IMR-90 (cell line): ENCODE measurements around the gene CAPN9. TPM values are rescaled to one million over a fixed set of nuclear protein-coding genes. Genes with fewer than 3 reads are reported as not detected.

Experiments used
- ATAC-seq: fragments of 200-7000 bp; cut with Tn5 transposase; 2 replicates; pipeline ENCODE4 v1.9.1; 2020; ENCODE audit warnings: low read depth, mild to moderate bottlenecking, moderate library complexity
- BruUV-seq: library from RNA; stranded (reverse); fragments of 400-500 nt; replicated peaks from 2 replicates; lab custom pipeline; 2021; lab: Mats Ljungman, UMichigan
- CTCF ChIA-PET: fragments of 300-600 bp; formaldehyde crosslinking; extraction: SDS; loops from one replicate; lab custom pipeline; 2021; ENCODE audit warnings: antibody characterized with exemption; lab: Yijun Ruan, JAX
- POLR2A ChIA-PET: fragments of 300-600 bp; sonication (Branson Sonifier 250); formaldehyde crosslinking; loops from one replicate; lab custom pipeline; 2022; ENCODE audit warnings: antibody characterized with exemption; ENCODE audit not compliant: unreplicated experiment; lab: Charles Lee
- DNase-seq: peaks from one replicate; pipeline ENCODE4 v3.0.0; 2013
- H2AFZ ChIP-seq: replicated peaks from 2 replicates; pipeline ENCODE3; 2013; ENCODE audit warnings: low read length, mild to moderate bottlenecking; ENCODE audit not compliant: poor library complexity
- H2AK5ac ChIP-seq: 2 replicates; pipeline ENCODE4 v1.6.1; 2013; ENCODE audit warnings: low read depth, low read length, inconsistent platforms
- H2AK9ac ChIP-seq: replicated peaks from 2 replicates; pipeline ENCODE3; 2013; ENCODE audit warnings: mild to moderate bottlenecking, low read depth, low read length, moderate library complexity; ENCODE audit not compliant: poor library complexity
- H2BK120ac ChIP-seq: 2 replicates; pipeline ENCODE4 v1.6.1; 2013; ENCODE audit warnings: low read depth, low read length, inconsistent platforms
- H2BK15ac ChIP-seq: 3 replicates; pipeline ENCODE4 v1.6.1; 2013; ENCODE audit warnings: low read depth, low read length, inconsistent platforms
- H2BK20ac ChIP-seq: 2 replicates; pipeline ENCODE4 v1.6.1; 2013; ENCODE audit warnings: low read depth, mild to moderate bottlenecking, inconsistent platforms, low read length, moderate library complexity
- H2BK5ac ChIP-seq: 2 replicates; pipeline ENCODE4 v1.6.1; 2013; ENCODE audit warnings: mild to moderate bottlenecking, low read depth, low read length, inconsistent platforms; ENCODE audit not compliant: poor library complexity, severe bottlenecking
- H3K14ac ChIP-seq: replicated peaks from 2 replicates; pipeline ENCODE4 v1.6.1; 2013; ENCODE audit warnings: low read depth, low read length, inconsistent platforms
- H3K18ac ChIP-seq: 2 replicates; pipeline ENCODE4 v1.6.1; 2013; ENCODE audit warnings: low read depth, low read length, control low read depth
- H3K23ac ChIP-seq: 2 replicates; pipeline ENCODE4 v1.6.1; 2013; ENCODE audit warnings: low read depth, low read length, inconsistent platforms
- H3K27ac ChIP-seq: 2 replicates; pipeline ENCODE4 v1.5.1; 2013; ENCODE audit warnings: mild to moderate bottlenecking, control low read depth, low read length; ENCODE audit not compliant: insufficient read depth
- H3K27me3 ChIP-seq: 2 replicates; pipeline ENCODE4 v1.6.1; 2013; ENCODE audit warnings: low read length; ENCODE audit not compliant: control insufficient read depth, insufficient read depth
- H3K36me3 ChIP-seq: 2 replicates; pipeline ENCODE4 v1.6.1; 2013; ENCODE audit warnings: low read length, mixed read lengths; ENCODE audit not compliant: control insufficient read depth, insufficient read depth
- H3K4ac ChIP-seq: 2 replicates; pipeline ENCODE4 v1.6.1; 2013; ENCODE audit warnings: low read depth, low read length, inconsistent platforms
- H3K4me1 ChIP-seq: 2 replicates; pipeline ENCODE4 v1.6.1; 2013; ENCODE audit warnings: low read length, mixed read lengths; ENCODE audit not compliant: control insufficient read depth, insufficient read depth
- H3K4me2 ChIP-seq: 2 replicates; pipeline ENCODE4 v1.6.1; 2013; ENCODE audit warnings: low read depth, mild to moderate bottlenecking, control low read depth, low read length, moderate library complexity
- H3K4me3 ChIP-seq: 2 replicates; pipeline ENCODE4 v1.5.1; 2013; ENCODE audit warnings: low read depth, mild to moderate bottlenecking, control low read depth, low read length, moderate library complexity; ENCODE audit not compliant: insufficient read depth
- H3K56ac ChIP-seq: 2 replicates; pipeline ENCODE4 v1.6.1; 2013; ENCODE audit warnings: low read length, inconsistent platforms; ENCODE audit not compliant: insufficient read depth; ENCODE audit errors: extremely low read depth
- H3K79me1 ChIP-seq, 2 experiments: 2 replicates each; pipeline ENCODE4 v1.6.1; 2013; ENCODE audit warnings: low read length in 2 of 2, inconsistent platforms in 1 of 2, low read depth in 1 of 2
- H3K9ac ChIP-seq: 2 replicates; pipeline ENCODE4 v1.6.1; 2013; ENCODE audit warnings: low read depth, low read length, control low read depth
- H3K9me1 ChIP-seq: 2 replicates; pipeline ENCODE4 v1.6.1; 2013; ENCODE audit warnings: low read length, inconsistent platforms; ENCODE audit not compliant: insufficient read depth
- H3K9me3 ChIP-seq: 2 replicates; pipeline ENCODE4 v1.6.1; 2013; ENCODE audit warnings: low read length; ENCODE audit not compliant: control insufficient read depth, insufficient read depth
- H4K20me1 ChIP-seq: 2 replicates; pipeline ENCODE4 v1.6.1; 2013; ENCODE audit warnings: low read length, inconsistent platforms; ENCODE audit not compliant: insufficient read depth
- H4K5ac ChIP-seq: 2 replicates; pipeline ENCODE4 v1.6.1; 2013; ENCODE audit warnings: mild to moderate bottlenecking, low read depth, low read length, control low read depth
- H4K8ac ChIP-seq, 2 experiments: 2 replicates each; pipeline ENCODE4 v1.6.1; 2013; ENCODE audit warnings: low read depth in 2 of 2, low read length in 2 of 2, control low read depth in 1 of 2, inconsistent platforms in 1 of 2
- H4K91ac ChIP-seq: 2 replicates; pipeline ENCODE4 v1.6.1; 2013; ENCODE audit warnings: low read depth, low read length, inconsistent platforms; ENCODE audit not compliant: insufficient read depth
- CEBPB ChIP-seq: IDR thresholded peaks from 2 replicates; pipeline ENCODE4 v1.6.1; 2012; ENCODE audit warnings: low read depth, low read length, improper control_type of control experiment
- CHD1 ChIP-seq: IDR thresholded peaks from 2 replicates; pipeline ENCODE4 v1.6.1; 2012; ENCODE audit warnings: low read depth, low read length, improper control_type of control experiment
- ELK1 ChIP-seq: fragments of 150-350 bp; IDR thresholded peaks from 2 replicates; pipeline ENCODE4 v1.6.1; 2016; ENCODE audit warnings: low read depth, mild to moderate bottlenecking, low read length, moderate library complexity, borderline replicate concordance
- MXI1 ChIP-seq: IDR thresholded peaks from 2 replicates; pipeline ENCODE4 v1.6.1; 2012; ENCODE audit warnings: low read depth, mild to moderate bottlenecking, low read length, moderate library complexity, borderline replicate concordance
- POLR2A ChIP-seq: IDR thresholded peaks from 2 replicates; pipeline ENCODE4 v1.6.1; 2012; ENCODE audit warnings: mild to moderate bottlenecking, low read depth, low read length
- RAD21 ChIP-seq: IDR thresholded peaks from 2 replicates; pipeline ENCODE4 v1.6.1; 2012; ENCODE audit warnings: low read length, improper control_type of control experiment
- RCOR1 ChIP-seq: IDR thresholded peaks from 2 replicates; pipeline ENCODE4 v1.6.1; 2012; ENCODE audit warnings: mild to moderate bottlenecking, low read length, improper control_type of control experiment; ENCODE audit not compliant: insufficient replicate concordance
- RFX5 ChIP-seq: IDR thresholded peaks from 2 replicates; pipeline ENCODE4 v1.8.0; 2012; ENCODE audit warnings: low read depth, mild to moderate bottlenecking, low read length, moderate library complexity
- SMC3 ChIP-seq: fragments of 150-350 bp; IDR thresholded peaks from 2 replicates; pipeline ENCODE4 v1.6.1; 2016; ENCODE audit warnings: low read depth, mild to moderate bottlenecking, antibody characterized with exemption, low read length, moderate library complexity
- USF2 ChIP-seq: fragments of 150-350 bp; IDR thresholded peaks from 2 replicates; pipeline ENCODE4 v1.6.1; 2017; ENCODE audit warnings: mild to moderate bottlenecking, antibody characterized with exemption, low read length, low read depth
- WGBS, 2 experiments: methylation state at CpG; one replicate each; pipeline versions ENCODE4 v1.1.5 to v1.1.7; 2013; ENCODE audit warnings: missing lambda C conversion rate in 2 of 2; ENCODE audit not compliant: insufficient read length in 1 of 2; ENCODE audit errors: extremely low coverage in 2 of 2; 5-methylcytosine and 5-hydroxymethylcytosine counted together
- dilution Hi-C: fragments of 300-500 bp; cut with HindIII; formaldehyde crosslinking; loops from one replicate; pipeline ENCODE4 v1.14.3; 2018; ENCODE audit warnings: low sequenced_read_pairs; ENCODE audit not compliant: unreplicated experiment
- in situ Hi-C: fragments of 300-500 bp; cut with MboI; formaldehyde crosslinking; loops from 3 replicates; pipeline ENCODE4 v1.14.3; 2019; ENCODE audit warnings: low sequenced_read_pairs, inconsistent platforms, mixed read lengths
- intact Hi-C: fragments of 100-400 bp; cut with micrococcal nuclease; formaldehyde crosslinking; loops from 2 replicates; pipeline ENCODE4 v1.10.0; 2022
- polyA plus RNA-seq, 3 experiments: library from polyadenylated mRNA; depleted of rRNA; stranded (reverse); fragments of >200 nt; gene quantifications; 2 replicates each; pipeline ENCODE4 v1.2.3, GENCODE V29; 2012; ENCODE audit warnings: low replicate concordance in 1 of 3
- total RNA-seq: library from RNA; depleted of rRNA; stranded (reverse); fragments of >200 nt; gene quantifications from 2 replicates; pipeline ENCODE4 v1.2.3, GENCODE V29; 2012

The CAPN9 gene
- total and polyA plus RNA-seq, 2 of the 4 experiments (the other 2 are of a cell fraction): not detected

- H3K4me2 ChIP-seq: no peak overlapping the region
- H3K79me1 ChIP-seq: no peaks in the 10 kb centered on the region
- no peaks in the 10 kb centered on the region for H3K36me3 ChIP-seq
- no peak overlapping the region for H2BK20ac ChIP-seq
- in situ Hi-C loops (no loop called here), dilution Hi-C loops (no loop called here), intact Hi-C loops (no loop called here)
- no peak overlapping the region for H4K8ac ChIP-seq
- H3K4ac ChIP-seq: no peak overlapping the region
- WGBS, 2 experiments: 87% methylated on average over 3 of the region's 20 CpGs; no CpG with 5 or more reads in 1 of the 2 experiments
- ATAC-seq: no peak
- no peak overlapping the region for H2BK5ac ChIP-seq
- no peaks in the 10 kb centered on the region for H3K4me1 ChIP-seq
- H4K91ac ChIP-seq: no peak overlapping the region
- no peak overlapping the region for H3K9ac ChIP-seq
- no TSS peak for BruUV-seq
- no peak overlapping the region for H2BK120ac ChIP-seq
- no peak overlapping the region for H2AK9ac ChIP-seq
- H3K27ac ChIP-seq: no peak overlapping the region
- no peak overlapping the region for H3K18ac ChIP-seq
- no peaks in the 10 kb centered on the region for H3K9me3 ChIP-seq
- H3K27me3 ChIP-seq: peaks cover 7% of the 10 kb centered on the region
- ChIA-PET CTCF (interaction anchor here (0.7 kb wide), 1 partner anchor 16 kb away, joined by 3 read pairs; no protein-coding TSS in a partner anchor), POLR2A (no interaction called here)
- H3K4me3 ChIP-seq: no peak overlapping the region
- TF ChIP-seq MXI1 (no peak), USF2 (no peak), RFX5 (no peak), CEBPB (no peak), ELK1 (no peak), CHD1 (no peak), SMC3 (no peak), RAD21 (no peak), RCOR1 (no peak), POLR2A (no peak)
- no peak overlapping the region for H2BK15ac ChIP-seq
- DNase-seq: no peak
- H3K23ac ChIP-seq: no peak overlapping the region
- no peak overlapping the region for H2AFZ ChIP-seq
- no peak overlapping the region for H3K56ac ChIP-seq
- H2AK5ac ChIP-seq: no peak overlapping the region
- H3K14ac ChIP-seq: no peak overlapping the region
- H3K9me1 ChIP-seq: no peaks in the 10 kb centered on the region
- no peak overlapping the region for H4K5ac ChIP-seq
- H4K20me1 ChIP-seq: no peaks in the 10 kb centered on the region
Measured at GRCh38 chr1:230706887-230707731, 40.1 kb upstream of the CAPN9 start.
